HS-27A (cell line): ENCODE measurements around the gene TST.

Experiments
- DNase-seq: peaks from one replicate; pipeline ENCODE4 v3.0.0-alpha.2; 2012; ENCODE audit warnings: low read depth, missing footprints

The TST gene

DNA sequence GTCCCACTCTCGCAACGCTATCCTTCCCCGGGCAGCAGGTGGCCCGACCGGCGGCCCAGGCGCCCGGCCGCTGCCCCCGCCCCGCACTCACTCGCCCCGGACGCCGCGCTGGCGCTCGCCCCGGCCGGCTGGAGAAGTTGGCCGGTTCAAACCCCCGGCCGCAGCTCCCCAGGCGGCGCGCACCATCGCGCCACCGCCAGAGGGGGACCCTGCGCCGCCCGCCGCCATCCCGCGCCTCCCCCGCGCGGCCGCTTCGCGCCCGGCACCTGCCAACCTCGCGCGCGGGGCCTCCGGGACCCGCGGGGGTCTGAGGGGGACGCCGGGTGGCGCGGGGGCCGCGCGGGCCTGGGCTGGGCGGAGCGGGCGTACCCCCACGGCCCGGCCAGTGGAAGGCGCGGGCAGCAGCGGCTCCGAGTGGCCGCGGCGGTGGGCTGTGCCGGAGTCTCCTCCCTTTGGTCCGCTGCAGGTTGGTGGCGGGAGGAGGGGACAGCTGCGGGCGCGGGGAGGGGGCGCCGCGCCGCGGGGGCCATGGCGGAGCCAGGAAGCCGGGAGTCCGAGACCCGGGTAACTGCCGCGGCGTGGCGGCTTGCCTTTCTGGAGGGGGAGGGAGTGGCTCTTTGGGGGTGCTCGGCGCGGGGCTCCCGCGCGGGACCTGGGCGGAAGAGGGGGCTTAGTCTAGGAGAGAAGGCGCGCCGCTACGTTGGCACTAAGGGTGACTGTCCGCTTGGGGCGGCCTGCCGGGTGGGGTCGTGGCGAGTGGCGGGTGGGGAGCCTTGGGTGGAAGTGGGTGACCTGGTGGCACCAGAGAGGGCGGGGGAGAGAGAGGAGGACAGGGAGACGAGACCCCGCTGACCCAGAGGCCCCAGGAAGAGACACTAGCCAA lies at the start of gene TST, which contains the start of gene MPST:
Gene TST (minus strand): TSS at position 139 of the 883 bp plus-strand sequence. CDS start 715 bp downstream, outside the sequence.
Gene MPST (plus strand): TSS at position 434 of the 883 bp plus-strand sequence. CDS start 95 bp downstream, at position 529.
- no peak for DNase-seq

DNA sequence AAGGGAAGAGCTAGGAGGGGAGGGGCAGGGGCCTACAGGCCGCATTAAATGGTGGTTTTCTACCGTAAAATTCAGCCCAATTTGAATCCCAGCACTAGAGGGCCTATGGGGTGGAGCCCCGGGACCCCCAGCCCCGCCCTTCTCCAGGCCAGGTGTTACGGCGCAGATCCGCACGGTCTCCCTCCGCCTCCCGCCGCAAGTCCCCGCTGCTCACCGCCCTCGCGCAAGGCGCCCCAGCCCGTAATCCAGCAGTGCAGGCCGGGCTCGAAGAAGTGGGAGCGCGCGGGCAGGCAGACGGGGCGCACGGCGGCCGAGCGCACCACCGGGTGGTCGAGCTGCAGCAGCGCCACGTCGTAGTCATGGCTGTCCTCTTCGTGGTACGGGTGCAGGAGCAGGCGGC lies 49.6 kb upstream of the TST start:
- DNase-seq: no peak

DNA sequence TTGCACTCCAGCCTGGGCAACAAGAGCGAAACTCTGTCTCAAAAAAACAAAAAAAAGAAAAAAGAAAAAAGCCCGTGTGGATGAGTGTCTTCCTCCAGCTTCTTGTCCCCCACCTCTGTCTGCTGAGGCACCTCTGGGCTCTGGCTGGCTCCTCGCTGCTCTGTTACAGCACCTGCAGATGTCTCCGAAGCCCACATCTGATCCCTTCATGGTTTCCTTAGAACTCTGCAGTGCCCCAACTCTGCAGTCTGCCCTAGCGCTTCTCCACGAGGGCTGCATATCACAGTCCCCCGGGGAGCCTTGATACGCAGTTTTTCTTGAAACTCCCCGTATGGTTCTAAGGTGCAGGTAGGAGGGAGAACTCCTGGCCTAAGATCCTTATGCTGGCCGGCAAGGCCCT lies 48.2 kb upstream of the TST start:
- no peak for DNase-seq

DNA sequence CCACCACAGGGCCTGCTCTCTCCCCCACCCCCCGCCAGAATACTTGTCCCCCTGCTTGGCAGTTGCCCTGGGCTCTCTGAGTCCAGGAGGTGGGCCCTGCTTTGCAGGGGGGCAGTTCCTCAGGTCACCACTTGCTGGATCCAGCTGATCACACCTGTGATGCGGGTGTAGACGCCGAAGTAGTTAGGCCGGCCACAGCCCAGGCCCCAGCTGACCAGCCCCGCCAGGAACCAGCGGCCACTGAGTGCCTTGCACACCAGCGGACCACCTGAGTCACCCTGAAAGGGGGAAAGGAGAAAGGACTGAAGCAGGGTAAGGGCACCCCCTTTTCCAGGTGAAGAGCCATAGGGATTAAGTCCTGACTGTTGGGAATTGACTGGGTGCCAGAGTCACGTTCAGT lies 46.7 kb upstream of the TST start:
- no peak for DNase-seq

DNA sequence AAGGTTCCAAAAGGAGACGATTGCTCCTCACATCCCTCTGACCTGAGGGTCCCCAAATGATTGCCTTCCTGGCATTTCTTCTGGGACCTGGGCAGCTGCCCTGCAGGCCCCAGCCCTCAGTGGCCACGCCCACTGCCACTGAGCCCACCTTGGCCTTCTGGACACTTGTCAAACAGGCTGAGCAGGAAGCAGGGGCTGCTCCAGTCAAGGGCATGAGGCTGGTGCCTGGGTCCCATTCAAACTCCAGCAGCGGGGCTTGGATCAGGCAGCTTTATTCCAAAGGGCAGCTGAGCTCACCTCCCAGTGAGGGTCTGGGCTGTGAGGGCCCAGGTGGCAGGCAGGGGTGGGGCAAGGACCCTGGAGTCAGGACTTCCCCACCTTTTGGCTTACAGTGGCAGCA lies 45.9 kb upstream of the TST start:
- DNase-seq: no peak

DNA sequence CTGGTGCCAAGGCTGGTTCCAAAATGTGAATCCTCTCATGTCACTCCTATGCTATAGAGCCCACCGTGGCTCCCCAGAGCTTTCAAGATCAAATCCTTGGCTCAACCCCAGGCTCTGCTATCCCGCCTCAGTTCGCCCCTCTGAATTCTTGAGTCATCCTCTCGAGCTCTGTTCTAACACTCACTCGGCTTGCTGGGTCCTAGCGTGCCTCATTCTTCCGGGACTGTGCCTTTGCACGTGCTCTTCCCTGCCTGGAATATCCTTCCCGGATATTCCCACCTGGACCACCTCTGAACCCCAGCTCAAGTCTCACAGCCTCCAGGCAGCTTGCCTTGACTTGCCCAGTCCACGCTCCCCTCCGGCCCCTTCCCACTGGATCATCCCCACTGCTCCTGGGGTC lies 45.3 kb upstream of the TST start:
- no peak for DNase-seq

DNA sequence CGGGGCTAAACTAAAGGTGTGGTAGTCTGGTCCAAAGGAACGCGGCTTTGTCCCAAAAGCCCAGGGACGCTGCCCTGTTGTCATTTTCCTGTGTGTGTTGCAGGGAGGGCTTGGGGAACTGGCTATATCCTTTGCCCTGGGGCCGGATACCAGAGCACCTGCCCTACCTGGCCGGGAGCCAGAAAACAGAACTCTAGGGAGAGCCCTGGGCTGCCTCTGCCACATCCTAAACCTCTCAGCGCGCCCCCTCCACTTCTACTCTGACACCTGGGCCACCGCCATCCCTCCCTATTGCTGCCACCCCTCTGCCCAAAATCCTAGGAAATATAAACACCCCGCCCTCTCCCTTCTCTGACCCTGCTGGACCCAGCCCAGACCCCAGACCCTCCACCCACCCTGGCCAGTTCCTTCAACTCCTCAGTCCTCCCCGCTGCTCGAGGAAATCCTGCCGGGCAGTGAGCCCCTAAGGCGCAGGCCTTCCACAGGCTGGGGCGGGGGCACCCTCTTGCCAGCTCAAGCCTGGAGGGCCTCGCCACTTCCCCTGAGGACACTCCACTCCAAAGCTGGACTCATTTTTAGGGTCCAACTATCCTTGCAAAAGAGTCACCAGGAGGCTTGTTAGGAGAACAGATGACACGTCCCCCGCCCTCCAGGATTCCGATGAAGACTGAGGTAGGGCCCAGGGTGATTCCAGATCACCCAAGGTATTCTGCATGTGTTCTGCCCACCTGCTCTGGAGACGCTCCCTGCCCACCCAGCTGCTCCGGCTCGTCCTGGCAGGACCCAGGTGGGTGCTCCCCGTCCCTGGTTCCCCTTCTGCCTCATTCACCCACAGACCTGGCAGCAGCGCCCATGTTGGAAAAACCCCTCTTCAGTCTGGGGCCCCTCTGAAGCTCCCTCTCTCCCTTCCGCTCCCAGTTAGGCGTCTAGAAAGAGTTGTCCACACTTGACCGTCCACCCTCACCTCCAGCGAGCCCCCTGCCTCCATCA lies 44.5 kb upstream of the TST start:
- no peak for DNase-seq

DNA sequence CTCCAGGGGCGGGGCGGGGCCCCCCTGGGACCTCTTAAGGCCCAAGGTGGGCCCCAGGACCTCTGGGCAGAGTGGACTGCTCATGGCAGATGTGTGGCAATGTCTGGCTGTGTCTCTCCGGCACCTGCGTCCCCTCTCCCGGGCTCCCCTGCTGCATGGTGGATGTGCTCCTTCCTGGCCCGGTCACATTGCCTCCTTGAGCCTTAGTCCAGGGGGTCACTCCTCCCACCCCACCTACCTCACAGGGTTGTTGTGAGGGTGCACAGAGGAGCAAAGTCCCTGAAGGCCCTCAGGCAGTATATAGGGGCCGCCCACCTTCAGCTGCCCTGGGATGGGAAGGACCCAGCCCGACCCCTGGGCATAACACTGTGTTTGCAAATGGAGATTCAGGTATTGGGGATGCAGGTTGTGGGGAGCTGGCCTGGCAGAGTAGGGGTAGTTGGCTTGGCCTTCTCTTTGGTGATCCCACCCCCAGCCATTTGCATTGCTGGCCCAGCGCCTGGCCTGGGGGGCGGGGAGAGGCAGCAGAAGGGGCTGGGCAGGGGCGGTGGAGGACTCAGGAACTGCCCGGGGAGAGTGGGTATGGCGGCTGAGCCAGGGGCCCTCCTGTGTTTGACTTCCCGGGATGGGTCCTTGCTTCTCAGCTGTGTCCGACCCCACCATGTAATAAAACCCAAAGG lies 43.6 kb upstream of the TST start:
- DNase-seq: no peak

DNA sequence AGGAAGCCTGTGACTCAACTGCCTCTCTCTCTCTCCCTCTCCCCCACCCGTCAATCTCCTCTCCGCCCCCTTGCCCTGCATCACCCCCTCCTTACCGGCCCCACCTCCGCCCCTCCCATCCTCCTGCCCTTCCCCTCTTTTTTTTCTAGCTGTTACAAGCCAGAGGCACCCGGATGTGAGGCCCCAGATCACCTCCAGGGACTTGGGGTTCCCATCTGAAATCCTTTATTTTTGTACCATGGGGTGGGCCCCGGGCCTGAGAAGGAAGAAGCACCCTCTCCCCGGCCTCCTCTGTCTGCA lies 43.1 kb upstream of the TST start:
- no peak for DNase-seq

DNA sequence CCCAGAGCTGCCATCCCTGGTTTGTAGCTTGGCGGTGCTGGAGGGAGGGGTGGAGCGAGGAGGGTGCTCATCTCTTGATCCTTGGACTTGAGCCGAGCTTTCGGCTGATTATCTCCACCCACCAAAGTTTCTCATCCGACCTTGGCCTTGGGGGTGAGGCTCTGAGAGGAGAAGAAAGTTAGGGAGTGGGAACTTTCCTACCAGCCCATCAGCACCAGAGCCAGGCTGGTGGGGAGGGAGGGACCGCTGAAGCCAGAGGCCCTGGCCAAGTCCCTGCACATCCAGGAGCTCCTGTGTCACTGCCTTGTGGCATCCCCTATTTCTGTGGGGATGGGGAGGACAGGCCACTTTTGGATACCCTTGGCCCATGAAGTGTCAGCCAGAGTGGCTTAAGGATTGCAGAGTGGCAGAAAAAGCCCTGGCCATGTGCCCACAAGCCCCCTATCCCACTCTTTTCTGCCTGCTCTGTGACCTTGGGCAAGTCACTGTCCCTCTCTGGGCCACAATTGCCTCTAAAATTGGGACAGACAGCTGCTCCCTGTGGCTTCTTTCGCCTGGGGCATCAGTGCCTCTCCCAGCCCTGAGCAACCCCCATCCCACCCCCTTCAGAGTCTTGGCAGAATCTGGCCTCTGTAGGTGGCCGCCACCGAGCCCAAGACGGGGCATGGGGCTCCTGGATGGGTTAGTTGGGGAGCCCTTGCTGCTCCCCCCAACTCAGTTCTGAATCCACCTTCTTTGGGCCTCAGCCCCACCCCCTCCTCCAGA lies 42.5 kb upstream of the TST start:
- DNase-seq: no peak

DNA sequence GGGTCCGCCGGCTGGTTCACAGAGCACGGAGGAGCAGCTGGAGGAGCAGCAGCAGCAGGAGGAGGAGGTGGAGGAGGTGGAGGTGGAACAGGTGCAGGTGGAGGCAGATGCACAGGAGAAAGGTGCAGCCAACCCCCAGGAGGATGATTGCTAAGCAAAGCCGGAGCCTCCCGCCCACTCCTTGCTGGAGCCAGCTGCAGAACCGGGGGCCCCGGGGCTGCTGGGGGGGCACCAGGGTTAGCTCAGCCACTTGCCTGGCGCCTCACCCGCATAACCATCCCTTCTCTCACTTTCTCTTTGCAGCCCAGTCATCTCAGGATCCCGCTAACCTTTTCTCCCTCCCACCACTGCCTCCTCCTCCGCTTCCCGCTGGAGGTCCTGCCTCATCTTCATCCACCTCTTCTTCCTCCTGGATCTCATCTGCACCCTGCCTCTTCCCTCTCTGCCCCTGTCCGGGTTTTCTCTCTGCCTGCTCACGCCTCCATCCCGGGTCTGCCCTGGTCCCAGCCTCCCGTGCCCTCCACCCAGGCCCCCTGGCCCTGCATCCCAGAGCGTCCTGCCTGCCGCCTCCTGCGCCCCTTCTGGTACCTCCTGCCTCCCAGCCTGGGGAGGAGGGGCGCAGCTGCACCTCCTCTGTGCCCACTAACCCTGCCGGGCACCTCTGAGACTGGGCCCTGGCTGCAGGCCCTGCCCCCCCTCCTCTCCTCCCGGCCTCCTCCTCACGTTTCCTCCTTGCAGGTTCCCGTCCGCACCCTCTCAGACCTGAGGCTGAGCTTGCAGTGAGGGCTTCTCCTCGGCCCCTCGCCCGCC lies 41.8 kb upstream of the TST start:
- no peak for DNase-seq

DNA sequence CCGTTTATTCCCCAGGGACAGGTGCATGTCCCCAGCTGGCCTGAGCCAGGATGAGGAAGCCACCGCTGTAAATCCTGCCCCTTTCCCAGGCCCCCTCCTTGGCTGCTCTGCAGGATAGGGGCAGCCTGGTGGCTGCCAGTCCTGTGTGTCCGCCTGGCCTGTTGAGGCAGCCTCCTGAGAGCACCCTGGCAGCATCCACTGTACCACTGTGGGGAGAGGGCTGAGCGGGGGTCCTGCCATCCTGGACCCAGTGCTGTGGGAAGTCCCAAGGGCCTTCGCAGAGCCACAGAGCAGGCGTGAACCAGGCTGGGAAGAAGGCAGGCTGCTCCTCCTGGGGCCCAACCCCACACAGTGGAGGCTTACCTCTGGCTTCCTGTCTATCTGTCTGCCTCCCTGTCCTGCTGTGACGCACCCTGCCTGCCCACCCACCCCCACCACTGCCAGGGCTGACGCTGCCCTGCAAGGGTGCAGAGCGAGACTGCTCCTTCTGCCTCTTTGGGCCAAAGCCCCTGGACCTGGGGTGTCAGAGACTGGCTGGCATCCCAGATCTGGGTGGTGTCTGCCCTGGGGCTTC lies 40.7 kb upstream of the TST start:
- DNase-seq: no peak

DNA sequence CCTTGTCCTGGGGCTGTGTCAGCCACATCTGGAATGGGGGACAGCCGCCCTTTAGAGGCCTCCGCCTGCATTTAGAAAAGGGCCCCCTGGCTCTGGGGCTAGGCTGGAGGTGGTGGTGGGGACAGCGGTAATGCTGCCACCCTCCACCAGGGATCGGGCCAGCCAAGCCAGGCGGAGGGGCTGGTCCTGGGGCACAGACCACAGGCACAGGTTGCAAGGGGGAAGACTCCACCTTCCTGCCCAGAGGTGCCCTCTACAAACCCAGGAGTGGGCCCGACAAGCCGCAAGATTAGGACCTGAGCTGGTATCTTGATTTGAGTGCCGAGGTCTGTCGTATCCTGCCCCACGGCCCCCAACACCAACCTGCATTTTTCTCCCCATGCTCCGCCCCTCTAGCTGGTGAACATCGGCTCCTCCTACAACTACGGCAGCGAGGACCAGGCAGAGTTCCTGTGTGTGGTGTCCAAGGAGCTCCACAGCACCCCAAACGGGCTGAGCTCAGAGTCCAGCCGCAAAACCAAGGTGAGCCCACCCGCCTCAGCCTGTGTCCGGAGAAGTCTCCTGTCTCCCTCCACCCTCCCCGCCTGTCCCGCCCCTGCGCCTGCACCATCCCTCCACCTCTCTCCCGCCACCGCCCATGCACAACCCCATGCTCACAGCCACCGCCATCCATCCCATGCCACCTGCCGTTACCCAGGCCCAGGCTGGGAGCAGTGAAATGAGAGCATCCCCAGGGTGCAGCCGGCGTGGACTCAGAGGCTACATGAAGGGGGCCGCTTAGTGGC lies 39.9 kb upstream of the TST start:
- DNase-seq: no peak

DNA sequence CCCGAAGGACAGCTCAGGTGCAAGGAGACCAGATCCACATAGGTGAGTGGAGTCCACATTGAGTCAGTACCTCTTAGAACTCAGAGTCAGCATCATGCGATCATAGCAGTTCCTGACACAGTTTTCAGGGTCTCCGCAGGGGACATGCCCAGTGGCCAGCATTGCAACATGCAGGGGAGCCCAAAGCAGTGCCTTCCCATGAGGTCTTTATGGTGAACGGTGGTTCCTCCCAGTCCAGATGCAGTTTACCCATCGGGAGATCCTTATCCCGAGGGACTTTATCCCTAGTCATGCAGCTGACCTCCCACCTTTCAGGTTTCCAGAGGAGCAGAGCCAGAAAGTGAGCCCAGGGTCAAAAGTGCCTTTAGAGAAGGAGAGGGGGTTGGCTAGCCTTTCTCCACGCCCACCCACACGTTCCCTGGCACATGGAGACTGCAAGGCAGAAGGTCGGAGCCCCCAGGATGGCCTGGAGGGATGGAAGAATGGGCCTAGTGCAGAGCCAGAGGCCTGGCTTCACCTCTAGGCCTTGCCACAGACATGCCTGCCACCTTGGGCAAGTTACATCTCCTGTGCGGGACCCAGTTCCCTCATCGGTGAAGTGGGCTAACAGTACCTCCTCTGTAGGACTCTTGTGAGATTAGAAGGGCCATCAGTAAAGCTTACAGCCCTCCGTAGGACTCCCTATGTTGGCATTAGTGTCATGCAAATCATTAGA lies 38.7 kb upstream of the TST start:
- DNase-seq: no peak

DNA sequence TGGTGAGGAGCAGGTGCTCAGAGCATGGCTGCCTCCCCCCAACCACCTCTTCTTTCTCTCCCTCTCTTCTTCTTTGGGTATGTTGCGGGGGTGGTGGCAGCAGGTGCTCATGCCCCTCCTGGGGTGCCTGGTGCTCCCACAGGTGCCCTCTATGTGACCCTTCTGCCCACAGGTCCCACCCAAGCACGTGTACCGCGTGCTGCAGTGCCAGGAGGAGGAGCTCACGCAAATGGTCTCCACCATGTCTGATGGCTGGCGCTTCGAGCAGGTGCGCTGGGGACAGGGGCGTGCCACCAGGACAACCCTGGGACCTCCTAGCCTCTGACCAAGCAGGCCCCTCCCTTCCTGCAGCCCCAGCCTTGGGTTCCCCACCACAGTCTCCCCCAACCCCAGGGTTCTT lies 38.0 kb upstream of the TST start:
- no peak for DNase-seq

DNA sequence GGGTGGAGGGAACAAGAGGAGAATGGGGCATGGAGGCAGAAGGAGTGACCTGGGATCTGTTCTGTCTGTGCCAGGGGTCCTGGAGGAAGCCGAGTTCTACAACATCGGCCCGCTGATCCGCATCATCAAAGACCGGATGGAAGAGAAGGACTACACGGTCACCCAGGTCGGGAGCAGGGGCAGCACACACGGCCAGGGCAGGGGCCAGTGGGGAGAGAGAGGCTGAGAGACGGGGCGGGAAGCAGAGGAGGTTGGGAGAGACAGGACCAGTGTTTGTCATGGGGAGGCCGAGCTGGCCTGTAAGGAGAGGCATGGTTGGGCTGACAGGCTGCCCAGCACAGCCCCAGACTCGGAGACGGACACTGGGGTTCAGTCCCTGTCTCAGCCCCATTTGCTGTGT lies 37.0 kb upstream of the TST start:
- no peak for DNase-seq

DNA sequence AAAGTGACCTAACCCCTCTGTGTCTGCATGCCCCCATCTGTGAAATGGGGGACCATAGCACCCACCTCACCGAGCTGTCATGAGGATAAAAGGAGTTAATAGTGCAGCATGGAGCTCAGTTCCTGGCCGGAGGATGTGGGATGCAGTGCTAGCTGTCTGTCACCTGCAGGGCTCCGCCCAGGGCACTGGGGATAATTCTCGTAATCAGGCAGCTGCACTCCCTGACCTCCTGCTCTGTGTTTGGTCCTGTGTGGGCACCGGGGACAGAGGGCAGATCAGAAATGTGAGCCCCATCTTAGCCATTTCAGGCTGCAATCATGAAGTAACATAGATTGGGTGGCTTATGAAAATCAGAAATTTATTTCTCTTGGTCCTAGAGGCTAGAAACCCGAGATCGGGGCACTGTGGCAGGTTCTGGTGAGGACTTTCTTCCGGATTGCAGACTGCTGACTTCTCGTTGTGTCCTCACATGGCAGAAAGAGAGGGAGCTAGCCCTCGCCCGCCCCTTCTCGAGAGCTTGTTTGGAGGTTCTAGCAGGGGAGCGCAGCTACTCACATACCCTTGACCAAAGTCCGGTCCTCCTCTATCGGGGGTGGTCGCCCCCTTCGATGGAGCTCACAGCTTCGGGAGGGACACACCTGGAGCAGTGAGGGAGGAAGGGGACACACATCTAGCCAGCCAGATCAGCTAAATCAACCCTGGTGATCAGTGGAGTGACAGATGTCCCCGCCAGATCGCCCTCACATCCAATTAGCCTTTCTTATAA lies 35.5 kb upstream of the TST start:
- DNase-seq: no peak

DNA sequence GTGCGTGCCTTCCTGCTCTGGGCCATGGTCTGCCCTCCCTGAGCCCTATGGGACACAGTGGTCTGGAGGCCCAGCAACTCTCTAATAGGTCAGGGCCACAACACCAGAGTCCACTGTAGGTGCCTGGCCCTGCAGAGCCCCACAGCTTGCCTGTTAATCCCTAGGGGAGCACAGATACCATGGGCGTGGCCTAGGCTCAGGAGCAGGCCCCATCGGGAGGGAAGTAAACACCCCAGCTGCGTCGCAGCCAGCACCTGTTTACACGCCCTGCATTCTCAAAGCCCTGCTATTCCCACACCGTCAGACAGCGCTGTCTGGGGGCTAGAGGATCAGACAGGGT lies 34.8 kb upstream of the TST start:
- DNase-seq: no peak
